Forelimb muscle (tissue), 1 donor: ENCODE measurements around the gene SCN4A. TPM values are rescaled to one million over a fixed set of nuclear protein-coding genes. Genes with fewer than 3 reads are reported as not detected.
"Not testable (repeated sequence)": the region's sequence is repeated elsewhere in the genome, so short reads cannot be mapped to it uniquely, and the experiment has no call there.

Source experiments
- DNase-seq: peaks from one replicate; pipeline ENCODE4 v3.0.0-alpha.2; 2013; ENCODE audit warnings: low read depth
- polyA plus RNA-seq: library from polyadenylated mRNA; unstranded; fragments of 120-200 nt; gene quantifications from one replicate; pipeline ENCODE4 v1.2.1, GENCODE V29; 2013; ENCODE audit not compliant: insufficient read length

SCN4A gene
- polyA plus RNA-seq: 50.1 TPM

GRCh38 chr17:63972796-63973195, at the start of gene SCN4A:
SCN4A (minus strand) TSS chr17:63972918; CDS start chr17:63972841, 77 bp downstream.
- no peak for DNase-seq

GRCh38 chr17:64020056-64020766, 47.5 kb upstream of the SCN4A start, which contains the start of gene ICAM2:
ICAM2 (minus strand) TSS chr17:64020633; CDS start chr17:64006691, 13,942 bp downstream.
- DNase-seq: no peak

- DNase-seq: not testable (repeated sequence)
Observed at GRCh38 chr17:64019551-64019961, 46.8 kb upstream of the SCN4A start.

GRCh38 chr17:64017381-64017980, 44.8 kb upstream of the SCN4A start:
- DNase-seq: no peak

GRCh38 chr17:64016974-64017373, 44.3 kb upstream of the SCN4A start:
- no peak for DNase-seq

GRCh38 chr17:64016231-64016784, 43.6 kb upstream of the SCN4A start:
- DNase-seq: no peak

- DNase-seq: no peak
Observed at GRCh38 chr17:64015447-64015846, 42.7 kb upstream of the SCN4A start.

- no peak for DNase-seq
Observed at GRCh38 chr17:64009571-64010402, 37.1 kb upstream of the SCN4A start.

- DNase-seq: no peak
Observed at GRCh38 chr17:64008830-64009229, 36.1 kb upstream of the SCN4A start.

- DNase-seq: no peak
Observed at GRCh38 chr17:64008346-64008745, 35.6 kb upstream of the SCN4A start.

- DNase-seq: no peak
Observed at GRCh38 chr17:64007838-64008282, 35.1 kb upstream of the SCN4A start.

- DNase-seq: not testable (repeated sequence)
Observed at GRCh38 chr17:64007089-64007837, 34.5 kb upstream of the SCN4A start.

- no peak for DNase-seq
Observed at GRCh38 chr17:64006361-64007088, 33.8 kb upstream of the SCN4A start.

GRCh38 chr17:64005734-64006167, 33.0 kb upstream of the SCN4A start:
- DNase-seq: no peak

GRCh38 chr17:64004903-64005733, 32.4 kb upstream of the SCN4A start:
- no peak for DNase-seq

GRCh38 chr17:64004218-64004770, 31.6 kb upstream of the SCN4A start:
- DNase-seq: no peak

GRCh38 chr17:64003526-64004121, 30.9 kb upstream of the SCN4A start:
- no peak for DNase-seq

GRCh38 chr17:64002658-64003525, 30.2 kb upstream of the SCN4A start:
- no peak for DNase-seq
